GM12801 (cell line): ENCODE measurements around the gene RIMBP3B.
"Not testable (repeated sequence)": the region's sequence is repeated elsewhere in the genome, so short reads cannot be mapped to it uniquely, and the experiment has no call there.

ENCODE experiments used
- CTCF ChIP-seq: IDR thresholded peaks from one replicate; pipeline ENCODE4 v1.5.1; 2011; ENCODE audit warnings: control low read depth; ENCODE audit not compliant: insufficient read length; ENCODE audit errors: extremely low read depth

Gene RIMBP3B

GRCh38 chr22:21383701-21384467, at the start of gene RIMBP3B:
Gene RIMBP3B (plus strand): TSS chr22:21383751. CDS start chr22:21383859, 108 bp downstream.
- TF ChIP-seq CTCF = not testable (repeated sequence)

- not testable (repeated sequence) for TF ChIP-seq CTCF
Observed at GRCh38 chr22:21417227-21417746, 33.7 kb downstream of the RIMBP3B start, which contains the start of gene HIC2. Gene HIC2 (plus strand): TSS chr22:21417371. CDS start chr22:21442832, 25,461 bp downstream.
